ENCODE results near the gene CCDC27.
"Not testable (repeated sequence)": the region's sequence is repeated elsewhere in the genome, so short reads cannot be mapped to it uniquely, and the experiment has no call there.

The CCDC27 gene

GRCh38 chr1:3740042-3740441, 12.2 kb upstream of the CCDC27 start:
- DNase-seq: no peak

- no peak for DNase-seq
Observed at GRCh38 chr1:3740752-3741151, 11.5 kb upstream of the CCDC27 start.

- DNase-seq: no peak
Observed at GRCh38 chr1:3741566-3742438, 10.4 kb upstream of the CCDC27 start.

GRCh38 chr1:3742439-3743298, 9.6 kb upstream of the CCDC27 start:
- DNase-seq: no peak

GRCh38 chr1:3743421-3743820, 8.8 kb upstream of the CCDC27 start:
- DNase-seq: no peak

GRCh38 chr1:3743826-3744225, 8.4 kb upstream of the CCDC27 start:
- no peak for DNase-seq

- DNase-seq: no peak
Observed at GRCh38 chr1:3744646-3745045, 7.6 kb upstream of the CCDC27 start.

GRCh38 chr1:3745071-3745470, 7.2 kb upstream of the CCDC27 start:
- DNase-seq: no peak

- no peak for DNase-seq
Observed at GRCh38 chr1:3745590-3746381, 6.5 kb upstream of the CCDC27 start.

- no peak for DNase-seq
Observed at GRCh38 chr1:3746389-3746829, 5.8 kb upstream of the CCDC27 start.

- DNase-seq: peak; percentile 84
Observed at GRCh38 chr1:3746830-3747521, 5.3 kb upstream of the CCDC27 start.

GRCh38 chr1:3747522-3747848, 4.8 kb upstream of the CCDC27 start:
- DNase-seq: no peak

- no peak for DNase-seq
Observed at GRCh38 chr1:3747903-3748302, 4.3 kb upstream of the CCDC27 start.

- not testable (repeated sequence) for DNase-seq
Observed at GRCh38 chr1:3748316-3748900, 3.8 kb upstream of the CCDC27 start.

- DNase-seq: no peak
Observed at GRCh38 chr1:3749512-3749911, 2.7 kb upstream of the CCDC27 start.

- DNase-seq: no peak
Observed at GRCh38 chr1:3750741-3751140, 1.5 kb upstream of the CCDC27 start.

- DNase-seq: no peak
Observed at GRCh38 chr1:3753656-3754454, 1.6 kb downstream of the CCDC27 start.

- DNase-seq: no peak
Observed at GRCh38 chr1:3756394-3756793, 4.1 kb downstream of the CCDC27 start.

GRCh38 chr1:3759164-3759563, 6.9 kb downstream of the CCDC27 start:
- no peak for DNase-seq

GRCh38 chr1:3759796-3760195, 7.5 kb downstream of the CCDC27 start:
- no peak for DNase-seq

GRCh38 chr1:3761296-3762010, 9.2 kb downstream of the CCDC27 start:
- no peak for DNase-seq
